A673 (cell line): ENCODE measurements around the gene PNPLA6.

Experiments
- CTCF ChIP-seq: fragments of 300-800, 200-600 bp; sonication (generic); conservative IDR thresholded peaks from 2 replicates; pipeline ENCODE4 v1.5.1; 2017; ENCODE audit warnings: low read depth, mild to moderate bottlenecking, antibody characterized with exemption, low read length, moderate library complexity, mixed read lengths
- EZH2 ChIP-seq: fragments of 200-600 bp; sonication (generic); IDR thresholded peaks from 2 replicates; pipeline ENCODE4 v1.6.1; 2017; ENCODE audit warnings: borderline replicate concordance, low read depth, mild to moderate bottlenecking, mixed read lengths, antibody characterized with exemption, low read length; ENCODE audit not compliant: poor library complexity, severe bottlenecking

GRCh38 chr19:7561325-7561724, 25.8 kb downstream of the PNPLA6 start:
- no peak for TF ChIP-seq CTCF
- no peak for TF ChIP-seq EZH2
